Activated CD4-positive, alpha-beta T cell treated with anti-CD3 and anti-CD28 coated beads, Interleukin-10, Interleukin-2, amounts not matched to agents 100 ng/mL and 50 ng/mL, durations not matched to agents 16 hours and 8 hours (primary cell): Measurements from ENCODE around the gene DNAJC16.
"Not testable (repeated sequence)": the region's sequence is repeated elsewhere in the genome, so short reads cannot be mapped to it uniquely, and the experiment has no call there.

Source experiments
- DNase-seq: peaks from one replicate; pipeline ENCODE4 v3.0.0-alpha.2; 2020

Gene DNAJC16

DNA sequence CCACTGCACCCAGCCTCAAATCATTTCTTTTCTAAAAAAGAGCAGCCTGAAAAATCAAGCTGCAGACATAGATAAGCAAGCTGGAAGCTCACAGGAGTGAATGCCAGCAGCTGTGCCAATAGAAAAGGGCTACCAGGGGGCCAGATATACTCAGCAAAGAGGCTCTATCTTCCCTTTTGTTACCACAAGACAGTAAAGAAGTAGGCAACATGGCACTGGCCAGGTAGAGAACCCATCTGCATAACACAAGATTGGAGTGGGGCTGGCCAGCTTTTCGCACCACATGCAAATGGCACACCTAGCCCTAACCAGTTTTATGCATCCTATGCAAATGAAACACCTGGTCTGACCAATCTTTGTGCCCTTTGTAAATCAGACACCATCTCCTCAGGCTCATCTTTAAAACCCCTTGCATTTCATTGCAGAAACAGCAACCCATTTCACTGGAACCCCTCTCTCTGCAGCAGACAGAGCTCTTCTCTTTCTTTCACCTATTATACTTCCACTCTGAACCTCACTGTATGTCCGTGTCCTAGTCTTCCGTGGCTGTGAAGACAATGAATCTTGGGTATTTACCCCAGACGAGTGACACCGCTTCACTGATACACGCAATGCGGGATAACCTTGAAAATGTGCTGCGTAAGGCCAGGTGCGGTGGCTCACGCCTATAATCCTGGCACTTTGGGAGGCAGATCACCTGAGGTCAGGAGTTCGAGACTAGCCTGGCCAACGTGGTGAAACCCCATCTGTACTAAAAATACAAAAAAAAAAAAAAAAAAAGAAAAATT is 17.8 kb upstream of the DNAJC16 start:
- DNase-seq: no peak

DNA sequence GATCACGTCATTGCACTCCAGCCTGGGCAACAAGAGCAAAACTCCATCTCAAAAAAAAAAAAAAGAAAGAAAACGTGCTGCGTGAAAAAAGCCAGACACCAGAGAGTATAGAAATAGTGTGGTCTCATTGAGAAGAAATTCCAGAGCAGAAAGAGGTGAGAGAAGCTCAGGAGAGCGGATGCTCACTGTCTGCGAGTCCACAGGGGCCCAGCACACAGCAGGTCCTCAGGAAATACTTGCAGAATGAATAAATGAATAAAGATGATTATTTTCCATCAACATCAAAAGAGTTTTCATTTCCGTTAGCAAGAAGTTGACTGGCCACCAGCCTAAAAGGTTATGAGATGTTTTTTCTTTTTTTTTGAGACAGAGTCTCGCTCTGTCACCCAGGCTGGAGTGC is 17.1 kb upstream of the DNAJC16 start:
- DNase-seq: no peak

DNA sequence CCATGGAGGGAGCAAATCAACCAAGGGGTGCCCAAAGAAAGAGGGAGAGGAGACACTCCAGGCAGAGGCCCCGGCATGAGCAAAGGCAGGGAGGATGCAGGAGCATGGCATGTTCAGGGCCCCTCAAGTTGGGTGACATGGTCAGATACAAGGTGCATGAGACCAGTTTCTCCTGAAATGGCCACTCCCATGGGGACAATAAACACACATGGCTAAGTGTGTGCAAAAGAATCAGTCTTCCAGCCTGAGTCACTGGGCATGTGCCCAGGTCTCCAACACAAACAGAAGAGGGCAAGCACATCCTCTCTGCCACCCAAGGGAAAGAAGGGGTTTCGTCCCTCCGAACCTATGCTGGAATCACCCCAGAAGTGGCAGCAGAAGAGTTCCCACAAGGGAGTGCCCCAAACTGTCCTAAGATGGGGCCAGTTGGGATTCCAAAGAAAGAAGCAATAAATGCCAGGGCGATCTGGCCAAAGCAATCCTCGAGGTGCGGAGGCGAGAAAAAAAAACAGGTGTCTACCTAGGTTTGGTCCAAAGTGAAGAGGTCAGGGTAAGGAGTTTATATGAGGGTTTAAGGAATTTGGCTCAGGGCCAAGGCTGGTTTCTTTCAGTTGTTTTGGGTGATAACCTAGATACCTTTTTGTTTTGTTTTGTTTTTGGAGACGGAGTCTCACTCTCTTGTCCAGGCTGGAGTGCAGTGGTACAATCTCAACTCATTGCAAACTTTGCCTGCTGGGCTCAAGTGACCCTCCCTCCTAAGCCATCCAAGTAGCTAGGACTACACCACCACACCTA is 15.8 kb upstream of the DNAJC16 start:
- no peak for DNase-seq

DNA sequence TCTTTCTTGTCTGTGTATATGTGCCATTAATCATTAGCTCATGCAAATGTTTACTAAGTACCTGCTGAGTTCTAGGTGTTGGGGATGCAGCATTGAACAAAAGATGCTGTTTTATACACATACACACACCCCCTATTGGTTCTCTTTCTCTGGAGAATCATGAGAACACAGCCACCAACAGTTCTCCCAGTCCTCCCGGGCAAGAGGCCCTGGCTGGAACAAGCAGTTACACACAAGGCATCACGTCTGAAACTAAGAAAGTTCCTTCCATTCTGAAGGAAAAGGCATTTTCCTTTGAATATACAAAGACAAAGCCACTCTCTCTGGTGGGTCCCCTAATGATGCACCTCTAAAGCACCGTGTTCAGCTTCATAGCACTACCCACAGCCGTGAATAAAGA is 13.5 kb upstream of the DNAJC16 start:
- DNase-seq: no peak

DNA sequence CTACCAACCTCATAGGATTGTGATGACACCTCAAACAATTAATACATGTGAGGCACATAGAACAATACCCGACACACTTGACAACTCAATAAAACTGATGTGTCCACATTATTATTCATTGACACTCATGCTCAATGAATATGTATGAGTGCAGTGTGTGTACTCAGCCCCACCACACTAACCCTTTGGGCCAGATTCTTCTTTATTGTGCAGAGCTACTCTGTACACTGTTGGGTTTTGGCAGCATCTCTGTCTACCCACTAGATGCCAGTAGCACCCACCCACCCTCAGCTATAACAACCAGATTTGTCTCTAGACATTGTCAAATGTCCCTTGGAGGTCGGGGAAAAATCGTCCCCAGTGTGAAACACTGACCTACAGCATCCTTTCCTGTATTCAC is 12.7 kb upstream of the DNAJC16 start:
- DNase-seq: no peak

DNA sequence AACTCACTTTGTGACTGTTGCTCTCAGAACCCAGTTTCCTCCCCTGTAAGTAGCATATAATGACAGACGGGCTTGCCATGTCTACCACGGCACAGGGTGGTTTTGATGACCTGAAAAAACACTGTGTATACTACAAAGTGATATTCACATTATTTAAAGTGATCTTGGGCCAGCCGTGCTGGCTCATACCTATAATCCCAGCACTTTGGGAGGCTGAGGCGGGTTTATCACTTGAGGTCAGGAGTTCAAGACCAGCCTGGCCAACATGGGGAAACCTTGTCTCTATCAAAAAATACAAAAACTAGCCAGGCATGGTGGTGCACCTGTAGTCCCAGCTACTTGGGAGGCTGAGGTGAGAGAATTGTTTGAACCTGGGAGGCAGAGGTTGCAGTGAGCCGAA is 12.1 kb upstream of the DNAJC16 start:
- DNase-seq: not testable (repeated sequence)

DNA sequence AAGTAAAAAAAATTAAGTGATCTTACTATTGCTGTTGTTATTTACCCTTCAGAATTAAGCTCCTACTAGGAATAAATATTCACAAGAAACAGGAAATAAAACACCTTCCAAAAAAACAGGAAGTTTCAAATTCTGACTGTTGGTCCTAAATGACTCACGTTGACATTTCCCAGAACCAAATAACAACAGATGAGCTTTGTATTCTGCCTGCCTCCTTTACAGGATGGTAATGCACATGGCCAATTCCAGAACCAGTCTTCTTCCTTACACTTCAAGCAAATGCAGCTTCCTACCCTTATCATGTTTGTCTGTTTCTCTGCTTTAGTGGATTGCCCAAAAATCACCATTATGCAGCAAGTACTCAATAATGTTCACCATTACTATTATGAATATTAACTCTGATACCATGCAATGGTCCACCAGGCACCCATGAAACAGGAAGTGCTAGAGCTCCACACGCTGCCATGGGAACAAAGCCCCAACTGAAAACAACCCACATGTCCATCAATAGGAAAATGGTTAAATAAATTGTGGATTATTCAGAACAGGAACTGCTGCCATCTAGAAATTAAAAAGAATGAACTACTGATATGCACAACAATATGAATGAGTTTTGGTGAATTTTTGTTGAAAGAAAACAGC is 11.5 kb upstream of the DNAJC16 start:
- peak; percentile 63 for DNase-seq

DNA sequence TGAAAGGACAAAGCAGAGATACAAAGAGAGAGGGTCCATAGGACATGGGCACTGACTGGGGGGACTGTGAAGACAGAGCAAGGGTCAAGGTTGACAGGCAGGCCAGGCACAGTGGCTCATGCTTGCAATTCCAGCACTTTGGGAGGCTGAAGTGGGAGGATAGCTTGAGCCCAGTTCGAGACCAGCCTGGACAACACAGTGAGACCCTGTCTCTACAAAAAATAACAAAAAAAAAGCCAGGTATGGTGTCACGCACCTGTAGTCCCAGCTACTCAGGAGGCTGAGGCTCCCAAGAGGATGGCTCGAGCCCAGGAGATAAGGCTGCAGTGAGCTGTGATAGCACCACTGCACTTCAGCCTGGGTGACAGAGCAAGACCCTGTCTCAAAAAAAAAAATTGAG is 7.0 kb upstream of the DNAJC16 start:
- no peak for DNase-seq

DNA sequence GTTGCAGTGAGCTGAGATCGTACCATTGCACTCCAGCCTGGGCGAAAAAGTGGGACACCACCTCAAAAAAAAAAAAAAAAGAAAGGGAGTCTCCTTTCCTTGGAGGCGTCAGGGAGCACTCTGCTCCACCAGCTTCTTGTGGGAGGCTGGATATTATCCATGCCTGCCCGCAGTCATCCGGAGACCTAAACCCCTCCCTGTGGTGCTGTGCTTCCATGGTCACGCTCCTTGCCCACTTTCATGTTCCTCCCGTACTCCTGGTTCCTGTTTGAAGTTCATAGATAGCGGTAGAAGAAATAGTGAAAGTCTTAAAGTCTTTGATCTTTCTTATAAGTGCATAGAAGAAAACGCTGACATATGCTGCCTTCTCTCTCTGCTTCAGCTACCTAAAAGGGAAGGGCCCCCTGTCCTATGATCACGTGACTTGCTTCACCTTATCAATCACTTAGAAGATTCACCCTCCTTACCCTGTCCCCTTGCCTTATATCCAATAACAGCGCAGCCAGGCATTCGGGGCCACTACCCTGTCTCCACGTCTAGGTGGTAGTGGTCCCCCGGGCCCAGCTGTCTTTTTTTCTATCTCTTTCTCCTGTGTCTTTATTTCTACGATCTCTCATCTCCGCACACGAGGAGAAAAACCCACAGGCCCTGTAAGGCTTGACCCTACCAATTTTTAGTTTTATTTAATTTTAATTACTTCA is 5.3 kb upstream of the DNAJC16 start:
- not testable (repeated sequence) for DNase-seq

DNA sequence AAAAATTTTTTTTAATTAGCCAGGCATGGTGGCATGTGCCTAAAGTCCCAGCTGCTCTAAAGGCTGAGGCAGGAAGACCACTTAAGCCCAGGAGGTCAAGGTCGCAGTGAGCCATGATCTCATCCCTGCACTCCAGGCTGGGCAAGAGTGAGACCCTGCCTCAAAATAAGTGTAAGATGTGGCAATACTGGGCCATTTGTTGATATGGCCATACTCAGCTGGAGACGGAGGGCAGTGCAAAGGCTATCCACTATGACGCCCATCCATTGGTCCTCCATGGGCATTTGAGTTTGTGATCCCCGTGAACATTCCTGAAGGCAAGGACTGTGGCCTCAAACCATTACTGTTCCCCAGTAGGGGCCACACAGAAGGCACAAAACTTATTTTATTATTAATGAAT is 4.1 kb upstream of the DNAJC16 start:
- DNase-seq: no peak

DNA sequence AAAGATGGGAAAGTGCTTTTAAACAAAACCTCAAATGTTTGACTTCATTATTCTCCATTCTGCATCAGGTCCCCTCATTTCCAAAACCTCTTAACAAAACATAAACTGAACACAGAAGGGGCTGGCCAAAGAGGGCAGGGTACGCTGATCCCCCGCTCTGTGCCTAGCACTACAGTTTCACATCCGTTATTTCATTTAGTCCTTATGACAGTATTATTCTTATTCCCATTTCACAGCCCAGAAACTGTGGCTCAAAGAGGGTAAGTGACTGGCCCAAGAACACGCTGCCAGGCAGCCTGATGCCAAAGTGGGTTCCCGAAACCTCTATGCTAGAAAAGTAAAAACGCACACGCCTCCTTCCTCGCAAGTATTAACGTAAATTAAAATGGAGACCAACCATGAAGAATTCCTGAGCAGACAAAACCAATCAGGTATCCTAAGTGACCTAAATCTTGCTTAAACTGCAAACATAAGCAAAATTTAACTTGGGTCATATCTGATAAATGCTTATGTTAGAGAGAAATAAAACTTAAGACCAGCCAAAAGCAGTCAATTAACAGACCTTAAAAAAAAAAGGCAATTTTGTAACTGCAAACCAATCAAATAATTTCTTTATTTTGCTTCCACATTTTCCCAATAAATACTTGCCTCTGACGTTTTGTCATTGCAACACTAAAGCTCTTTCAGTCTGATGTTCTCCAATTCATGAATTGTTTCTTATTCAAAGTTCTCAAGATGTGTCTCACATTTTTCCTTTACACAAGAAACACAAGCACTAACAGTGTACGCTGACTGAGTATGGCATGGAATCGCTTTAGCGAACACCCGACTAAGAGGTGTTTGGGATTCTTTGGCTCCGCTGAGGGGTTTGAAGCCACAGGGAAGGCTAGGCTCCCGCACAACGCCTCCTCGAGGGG is 3.3 kb upstream of the DNAJC16 start:
- DNase-seq: no peak

DNA sequence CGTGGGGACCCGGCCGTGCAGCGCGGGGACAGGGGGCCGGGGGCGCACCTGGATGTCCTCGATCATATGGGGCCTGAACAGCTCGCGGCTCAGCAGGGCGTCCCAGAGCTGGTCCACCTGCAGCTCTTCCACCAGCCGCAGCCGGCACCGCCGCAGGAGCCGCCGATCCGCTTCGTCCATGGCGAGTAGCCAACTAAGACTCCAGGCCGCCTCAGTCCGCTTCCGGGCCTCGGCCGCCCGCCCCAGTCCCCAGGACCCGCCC is 2.7 kb upstream of the DNAJC16 start, which contains the start of gene CASP9:
TSS of gene CASP9 (minus strand) at position 195 of the 262 bp plus-strand sequence. CDS start at position 180, 15 bp downstream.
- DNase-seq: no peak

DNA sequence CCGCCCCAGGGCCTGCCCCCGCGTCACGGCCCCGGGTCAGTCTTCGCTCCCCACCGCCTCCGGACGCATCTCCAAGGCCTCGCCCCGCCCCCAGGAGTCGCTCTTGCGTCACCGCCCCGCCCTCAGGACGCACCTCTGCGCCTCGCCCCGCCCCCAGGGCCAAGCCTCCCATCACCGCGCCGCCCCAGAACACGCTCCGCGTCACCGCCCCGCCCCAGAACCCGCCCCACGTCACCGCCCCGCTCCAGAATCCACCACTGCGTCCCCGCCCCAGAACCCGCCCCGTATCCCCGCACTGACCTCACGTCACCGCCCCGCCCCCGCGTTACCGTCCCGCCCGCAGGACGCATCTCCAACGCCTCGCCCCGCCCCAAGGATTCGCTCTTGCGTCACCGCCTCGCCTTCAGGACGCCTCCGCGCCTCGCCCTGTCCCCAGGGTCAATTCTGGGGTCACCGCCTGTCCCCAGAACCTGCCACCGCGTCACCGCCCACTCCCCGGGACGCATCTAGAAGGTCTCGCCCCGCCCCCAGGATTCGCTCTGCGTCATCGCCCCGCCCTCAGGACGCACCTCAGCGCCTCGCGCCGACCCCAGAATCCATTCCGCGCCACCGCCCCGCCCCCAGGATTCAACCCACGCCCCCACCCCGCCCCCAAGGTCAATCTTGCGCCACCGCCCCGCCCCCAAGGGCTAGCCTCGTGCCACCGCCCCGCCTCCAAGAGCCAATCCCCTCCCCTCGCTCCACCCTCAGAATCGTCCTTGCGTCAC is 2.2 kb upstream of the DNAJC16 start:
- peak; percentile 99 for DNase-seq

DNA sequence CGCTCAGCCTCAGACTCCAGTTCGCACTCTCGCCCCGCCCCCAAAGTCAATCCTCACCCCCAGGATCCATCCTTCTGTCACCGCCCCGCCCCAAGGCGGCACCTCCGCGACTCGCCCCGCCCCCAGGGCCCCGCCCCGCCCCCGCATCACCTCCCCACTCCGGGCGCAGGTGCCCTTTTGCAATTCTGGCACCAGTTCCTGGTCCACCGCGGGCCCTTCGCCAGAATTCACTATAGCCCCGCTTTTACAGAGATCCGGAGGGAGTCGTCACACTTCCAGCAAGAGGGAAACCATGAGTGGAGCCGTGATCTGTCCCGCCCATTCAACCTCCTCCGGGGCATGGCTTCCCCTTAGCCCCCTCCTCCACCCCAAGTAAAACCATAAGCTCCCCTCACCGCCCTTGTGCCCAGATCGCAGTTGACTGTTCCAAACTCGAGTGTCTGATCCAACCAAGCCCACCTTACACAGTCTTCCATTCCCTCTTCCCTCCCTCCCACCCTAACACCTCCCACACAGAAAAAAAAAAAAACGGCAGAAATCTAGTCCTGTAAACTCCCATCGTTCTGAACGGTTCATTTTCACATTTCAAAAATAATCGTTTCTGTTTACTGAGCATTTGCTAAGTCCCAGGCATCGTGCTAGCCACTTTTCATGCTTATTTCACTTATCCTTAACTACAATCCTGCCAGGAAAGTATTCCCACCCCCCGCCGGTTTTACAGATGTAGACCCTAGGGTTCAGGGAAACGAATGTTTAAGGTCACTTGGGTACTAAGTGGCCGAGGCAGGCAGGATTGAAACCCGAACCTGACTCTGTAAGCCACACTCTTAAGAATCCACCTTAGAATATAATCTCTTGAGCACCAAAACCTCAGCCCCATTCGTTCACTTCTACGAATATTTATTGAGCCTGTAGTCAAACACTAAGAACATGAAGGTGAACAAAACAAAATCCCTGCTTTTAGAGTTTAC is 1.3 kb upstream of the DNAJC16 start:
- DNase-seq: no peak

DNA sequence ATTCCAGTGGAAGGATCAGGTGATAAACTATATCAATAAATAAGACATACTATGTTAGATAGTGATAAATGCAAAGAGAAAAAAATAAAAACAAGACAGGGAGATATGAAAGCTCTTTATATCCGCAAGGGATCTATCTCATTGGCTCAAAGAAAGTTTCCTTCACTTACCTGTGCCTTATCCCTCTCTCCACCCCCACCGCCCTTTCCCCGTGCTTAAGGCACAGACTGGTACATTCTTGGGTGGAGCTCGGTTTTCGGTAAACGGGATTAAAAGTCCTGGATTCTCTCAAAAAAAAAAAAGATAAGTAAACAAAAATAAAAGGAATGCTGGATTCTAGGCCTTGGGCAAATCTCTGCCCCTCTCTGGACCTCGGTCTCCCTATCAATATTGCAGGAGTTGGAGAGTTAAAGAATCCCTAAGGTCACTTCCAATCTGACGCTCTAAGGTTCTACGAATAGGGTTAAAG is 593 bp upstream of the DNAJC16 start:
- no peak for DNase-seq

DNA sequence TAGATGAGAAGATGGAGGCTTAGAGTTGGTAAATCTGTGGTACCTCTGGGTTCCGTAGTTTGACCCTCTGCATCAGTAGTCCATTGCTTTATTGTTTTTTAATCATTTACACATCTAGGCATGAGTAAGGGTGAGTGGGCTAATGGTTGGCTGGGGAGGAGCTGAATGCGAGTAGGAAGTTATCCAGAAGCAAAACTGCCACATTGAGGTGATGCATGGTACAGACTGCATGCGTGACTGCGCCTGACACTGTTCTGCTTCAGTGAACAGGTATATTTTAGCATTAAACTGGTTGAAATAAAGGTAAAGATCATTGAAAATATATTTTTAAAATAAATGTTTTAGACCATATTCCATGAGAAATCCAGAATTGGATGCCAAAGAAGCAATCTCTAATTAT is 4.4 kb downstream of the DNAJC16 start:
- DNase-seq: no peak

DNA sequence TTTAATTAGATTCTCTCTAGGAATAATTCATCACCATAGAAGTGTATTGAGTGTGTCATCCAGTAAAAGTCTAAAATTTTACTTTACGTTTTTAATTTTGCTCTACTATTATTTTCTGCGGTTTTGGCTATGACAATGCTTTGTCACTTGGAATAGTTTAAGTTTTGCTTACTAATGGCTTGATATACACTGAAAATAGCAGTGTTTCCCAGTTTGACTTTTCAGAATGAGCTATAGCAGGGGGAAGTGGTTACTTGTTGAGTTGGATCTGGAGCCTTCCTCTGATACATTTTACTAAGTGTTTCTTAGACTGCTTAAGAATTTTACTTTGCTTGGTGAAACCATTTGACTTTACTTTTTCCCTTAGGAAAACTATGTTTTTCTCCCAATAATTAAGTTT is 5.0 kb downstream of the DNAJC16 start:
- peak; percentile 68 for DNase-seq

DNA sequence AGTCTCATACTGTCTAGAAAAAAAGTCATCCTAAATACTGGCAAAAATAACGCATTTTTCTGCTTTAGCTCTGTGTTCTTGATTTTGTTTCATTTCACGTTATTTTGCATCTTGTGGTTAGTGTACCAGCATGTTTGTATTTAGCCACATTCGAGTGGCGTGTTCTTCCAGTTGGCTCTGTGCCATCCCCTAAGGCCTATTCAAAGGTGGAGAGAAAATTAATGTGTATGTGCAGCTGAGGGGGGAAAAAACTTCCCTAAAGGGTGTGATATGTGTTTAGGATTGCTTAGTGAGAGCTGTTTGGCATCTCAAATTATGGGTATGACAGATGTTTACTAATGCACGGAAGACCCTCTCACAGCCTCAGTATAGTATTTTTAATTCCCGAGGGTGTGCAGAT is 12.1 kb downstream of the DNAJC16 start:
- DNase-seq: no peak

DNA sequence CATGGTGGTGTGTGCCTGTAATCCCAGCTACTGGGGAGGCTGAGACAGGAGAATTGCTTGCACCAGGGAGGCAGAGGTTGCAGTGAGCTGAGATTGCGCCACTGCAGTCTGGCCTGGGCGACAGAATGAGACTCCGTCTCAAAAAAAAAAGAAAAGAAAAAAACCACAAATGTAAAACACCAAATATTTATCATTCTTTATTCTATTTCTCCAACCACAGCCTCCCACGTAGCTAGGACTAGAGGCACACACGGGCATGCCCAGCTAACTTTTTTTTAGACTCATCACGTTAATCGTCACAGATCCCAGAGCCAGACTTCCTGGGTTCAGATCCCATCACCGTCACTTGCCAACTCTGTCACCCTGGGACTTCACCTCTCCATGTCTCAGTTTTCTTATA is 13.5 kb downstream of the DNAJC16 start:
- DNase-seq: no peak

DNA sequence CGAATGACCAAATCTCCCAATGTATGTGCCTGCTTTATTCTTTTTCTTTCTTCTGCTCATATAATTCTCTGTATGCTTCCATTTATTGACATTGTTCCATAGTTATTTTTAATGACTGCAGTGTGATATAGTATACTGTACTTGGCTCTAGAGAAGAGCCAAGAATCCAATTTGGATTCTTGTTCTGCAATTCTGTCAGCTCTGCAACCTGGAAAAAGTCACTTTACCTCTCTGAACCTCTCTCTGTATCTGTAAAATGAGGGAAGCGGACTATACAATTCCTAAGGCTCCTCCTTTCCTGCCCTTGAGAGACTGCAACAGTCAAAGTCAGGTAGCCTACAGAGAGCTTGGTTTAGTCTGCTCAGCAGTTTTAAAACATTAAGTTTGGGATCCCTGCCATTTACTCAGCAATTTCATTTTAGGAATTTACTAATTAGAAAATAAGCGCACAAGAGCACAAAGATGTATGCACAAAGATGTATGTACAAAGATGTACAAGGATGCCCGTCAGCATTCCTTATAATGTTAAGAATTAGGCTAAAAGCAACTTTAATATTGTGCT is 14.7 kb downstream of the DNAJC16 start:
- DNase-seq: no peak
